ENCODE data around the gene PALB2. TPM values are rescaled to one million over a fixed set of nuclear protein-coding genes. Genes with fewer than 3 reads are reported as not detected.
"Not testable (repeated sequence)": the region's sequence is repeated elsewhere in the genome, so short reads cannot be mapped to it uniquely, and the experiment has no call there.

Gene PALB2
- total RNA-seq, 1 donor from 2014 or later, result 4.9 TPM

GRCh38 chr16:23594186-23594585, 46.9 kb downstream of the PALB2 start:
- DNase-seq (peak; percentile 61), ATAC-seq (ENCODE audit: poor library complexity) (peak; percentile 38)
- intact Hi-C loops (cut with DNase I), result no loop called here

GRCh38 chr16:23590181-23590580, 50.9 kb downstream of the PALB2 start:
- ATAC-seq (ENCODE audit: poor library complexity), result no peak
- no peak for DNase-seq
- intact Hi-C loops (cut with DNase I), result no loop called here

GRCh38 chr16:23587726-23588125, 53.4 kb downstream of the PALB2 start:
- ATAC-seq (ENCODE audit: poor library complexity), result peak; percentile 51
- DNase-seq, result peak; percentile 46
- intact Hi-C loops (cut with DNase I), result no loop called here

DNA sequence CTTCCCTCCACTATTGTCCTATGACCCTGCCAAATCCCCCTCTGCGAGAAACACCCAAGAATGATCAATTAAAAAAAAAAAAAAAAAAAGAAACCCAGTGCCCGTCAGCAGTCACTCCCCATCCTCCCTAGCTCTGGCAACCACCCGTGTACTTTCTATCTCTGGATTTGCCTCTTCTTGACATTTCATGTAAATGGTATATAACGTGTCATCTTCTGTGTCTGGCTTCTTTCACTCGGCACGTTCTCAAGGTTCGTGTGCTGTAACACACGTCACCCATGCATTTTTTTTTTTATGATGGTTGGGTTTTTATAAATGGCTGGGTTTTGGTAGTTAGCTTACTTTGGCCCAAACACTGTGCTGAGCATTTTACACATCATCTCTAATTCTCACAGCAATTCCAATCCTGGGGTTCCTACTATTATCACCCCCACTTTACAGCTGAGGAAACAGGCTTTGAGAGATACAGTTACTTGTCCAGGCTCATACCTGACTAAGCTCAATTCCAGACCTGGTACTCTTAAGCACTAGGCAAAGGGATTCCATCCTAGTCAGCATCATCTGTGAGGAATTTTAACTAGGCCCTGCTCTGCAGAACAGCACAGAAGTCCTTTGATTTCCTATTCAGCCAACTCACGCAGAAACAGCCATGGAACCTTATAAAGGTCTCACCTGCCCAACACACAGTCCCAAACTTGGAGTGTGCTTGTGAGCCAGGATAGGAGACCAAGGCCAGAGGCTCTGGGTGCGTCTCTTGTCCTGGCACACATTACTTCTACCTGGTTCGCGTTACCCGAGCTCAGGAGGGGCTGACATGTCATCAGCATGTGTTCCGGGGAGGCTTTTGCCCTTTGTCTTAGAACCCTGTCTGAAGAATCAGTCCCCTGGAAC, 56.7 kb downstream of the PALB2 start:
- DNase-seq (peak; percentile 10), ATAC-seq (ENCODE audit: poor library complexity) (peak; percentile 69)

GRCh38 chr16:23583271-23583670, 57.8 kb downstream of the PALB2 start:
- ATAC-seq (ENCODE audit: poor library complexity); intact Hi-C loops (cut with DNase I): not testable (repeated sequence)
- DNase-seq, result peak; percentile 20

More for the DNA sequence above, 56.7 kb downstream of the PALB2 start:
- intact Hi-C loops (cut with DNase I), result no loop called here

DNA sequence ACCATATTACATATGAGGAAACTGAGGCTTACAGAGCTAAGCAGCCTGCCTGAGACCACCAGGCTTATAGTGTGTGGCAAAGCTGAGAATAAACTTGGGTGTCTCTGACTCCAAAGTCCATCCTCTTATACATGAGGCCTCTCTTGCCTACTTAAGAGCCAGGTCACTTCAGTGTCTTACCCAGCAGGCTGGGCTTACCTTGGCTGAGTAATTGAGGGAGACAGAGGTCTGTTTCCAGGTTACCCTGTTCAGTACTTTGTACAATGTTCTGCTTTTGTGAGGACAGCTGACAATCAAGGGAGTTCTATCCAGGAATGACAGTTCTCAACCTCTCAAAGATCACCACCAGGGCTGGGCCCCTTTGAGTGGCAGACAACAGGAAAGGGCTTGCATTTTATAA, 59.3 kb downstream of the PALB2 start:
- DNase-seq (no peak), ATAC-seq (ENCODE audit: poor library complexity) (no peak)
- intact Hi-C loops (cut with DNase I), result no loop called here

GRCh38 chr16:23580391-23580790, 60.7 kb downstream of the PALB2 start:
- ATAC-seq (ENCODE audit: poor library complexity) (no peak), DNase-seq (no peak)
- intact Hi-C loops (cut with DNase I), result no loop called here

- intact Hi-C loops (cut with DNase I), result no loop called here
- ATAC-seq (ENCODE audit: poor library complexity) (no peak), DNase-seq (no peak)
These were observed 61.7 kb downstream of the PALB2 start for GRCh38 chr16:23579371-23579770.

GRCh38 chr16:23578101-23578830, 62.8 kb downstream of the PALB2 start:
- intact Hi-C loops (cut with DNase I), result no loop called here
- ATAC-seq (ENCODE audit: poor library complexity) (no peak), DNase-seq (peak; percentile 1)

DNA sequence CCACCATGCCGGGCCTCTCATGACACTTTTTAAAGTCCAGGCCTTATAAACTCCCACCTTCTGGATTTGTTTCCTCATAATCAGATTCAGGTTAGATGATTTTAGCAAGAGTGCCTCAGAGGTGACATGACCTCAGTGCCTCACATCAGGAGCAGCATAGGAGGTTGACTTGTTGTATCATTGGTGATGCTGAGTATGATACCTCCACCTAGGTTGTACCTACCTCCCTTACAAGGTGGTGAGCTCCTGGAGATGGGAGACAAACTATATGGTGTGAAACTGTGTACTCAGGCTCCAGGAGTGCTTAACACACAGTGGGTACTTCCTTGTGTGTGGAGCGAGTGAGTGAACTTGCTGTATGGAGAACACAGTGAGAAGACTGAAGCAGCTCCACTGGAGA, 63.6 kb downstream of the PALB2 start:
- intact Hi-C loops (cut with DNase I), result no loop called here
- DNase-seq, result no peak
- no peak for ATAC-seq (ENCODE audit: poor library complexity)

GRCh38 chr16:23575834-23576233, 65.3 kb downstream of the PALB2 start:
- no peak for DNase-seq
- intact Hi-C loops (cut with DNase I), result no loop called here
- ATAC-seq (ENCODE audit: poor library complexity), result no peak

DNA sequence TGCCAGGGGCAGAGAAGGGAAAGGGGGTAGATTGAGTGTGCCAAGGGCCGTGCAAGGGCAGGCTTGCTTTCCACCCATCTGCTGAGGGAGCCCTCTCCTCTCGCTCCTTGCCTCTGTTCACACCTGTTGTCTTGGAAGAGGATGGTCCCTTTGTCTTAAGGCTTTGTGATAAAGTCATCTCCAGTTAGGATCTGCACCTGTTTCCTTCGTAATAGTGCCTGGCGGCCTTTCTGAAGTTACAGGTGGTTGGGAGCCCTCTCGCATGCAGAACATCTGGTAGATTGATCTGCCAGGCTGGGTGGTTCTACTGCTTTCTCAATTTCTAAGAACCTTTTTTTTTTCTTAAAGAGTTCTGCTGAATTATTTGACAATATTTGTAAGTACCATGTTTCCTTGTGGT, 67.3 kb downstream of the PALB2 start:
- DNase-seq (peak; percentile 1), ATAC-seq (ENCODE audit: poor library complexity) (no peak)
- intact Hi-C loops (cut with DNase I), result no loop called here

- peak; percentile 11 for DNase-seq
- intact Hi-C loops (cut with DNase I), result no loop called here
- no peak for ATAC-seq (ENCODE audit: poor library complexity)
These were observed 68.7 kb downstream of the PALB2 start for GRCh38 chr16:23572394-23572793.

- intact Hi-C loops (cut with DNase I), result no loop called here
- ATAC-seq (ENCODE audit: poor library complexity) (no peak), DNase-seq (no peak)
These were observed 69.2 kb downstream of the PALB2 start for GRCh38 chr16:23571895-23572294.

DNA sequence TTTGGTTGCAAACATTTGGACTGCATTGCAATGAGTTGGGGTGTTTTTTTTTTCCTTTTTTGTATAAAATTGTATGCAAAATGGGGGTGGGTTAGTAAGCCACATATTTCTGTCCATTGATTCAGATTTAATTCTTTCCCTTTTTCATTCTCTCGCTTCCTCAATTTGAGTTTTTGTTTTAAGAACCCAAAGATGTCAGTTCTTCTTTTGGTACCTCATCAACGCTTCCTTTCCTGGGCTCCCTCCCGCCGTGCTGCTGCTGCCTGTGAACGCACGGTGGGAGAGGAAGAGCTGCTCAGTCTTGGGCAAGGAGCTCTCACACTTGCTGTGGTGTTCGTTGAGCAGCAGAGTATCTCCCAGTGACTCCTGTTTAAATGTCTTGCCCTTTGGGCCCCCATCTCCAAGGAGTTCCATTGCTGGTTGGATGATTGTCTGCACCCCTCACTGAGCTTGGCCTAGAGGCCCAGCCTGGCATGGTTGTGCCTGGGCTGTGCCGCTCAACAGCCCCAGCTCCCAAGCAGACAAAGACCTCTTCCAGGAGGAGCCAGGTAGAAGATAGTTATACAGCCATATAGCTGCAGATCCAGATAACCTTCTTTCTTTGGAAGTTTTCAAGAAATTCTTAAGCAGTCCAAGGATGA, 70.0 kb downstream of the PALB2 start:
- DNase-seq (peak; percentile 48), ATAC-seq (ENCODE audit: poor library complexity) (peak; percentile 35)
- intact Hi-C loops (cut with DNase I), result no loop called here

GRCh38 chr16:23567602-23568001, 73.5 kb downstream of the PALB2 start:
- intact Hi-C loops (cut with DNase I), result no loop called here
- ATAC-seq (ENCODE audit: poor library complexity) (no peak), DNase-seq (no peak)

- DNase-seq (peak; percentile 10), ATAC-seq (ENCODE audit: poor library complexity) (no peak)
- intact Hi-C loops (cut with DNase I), result no loop called here
These were observed 74.4 kb downstream of the PALB2 start for GRCh38 chr16:23566724-23567123.

DNA sequence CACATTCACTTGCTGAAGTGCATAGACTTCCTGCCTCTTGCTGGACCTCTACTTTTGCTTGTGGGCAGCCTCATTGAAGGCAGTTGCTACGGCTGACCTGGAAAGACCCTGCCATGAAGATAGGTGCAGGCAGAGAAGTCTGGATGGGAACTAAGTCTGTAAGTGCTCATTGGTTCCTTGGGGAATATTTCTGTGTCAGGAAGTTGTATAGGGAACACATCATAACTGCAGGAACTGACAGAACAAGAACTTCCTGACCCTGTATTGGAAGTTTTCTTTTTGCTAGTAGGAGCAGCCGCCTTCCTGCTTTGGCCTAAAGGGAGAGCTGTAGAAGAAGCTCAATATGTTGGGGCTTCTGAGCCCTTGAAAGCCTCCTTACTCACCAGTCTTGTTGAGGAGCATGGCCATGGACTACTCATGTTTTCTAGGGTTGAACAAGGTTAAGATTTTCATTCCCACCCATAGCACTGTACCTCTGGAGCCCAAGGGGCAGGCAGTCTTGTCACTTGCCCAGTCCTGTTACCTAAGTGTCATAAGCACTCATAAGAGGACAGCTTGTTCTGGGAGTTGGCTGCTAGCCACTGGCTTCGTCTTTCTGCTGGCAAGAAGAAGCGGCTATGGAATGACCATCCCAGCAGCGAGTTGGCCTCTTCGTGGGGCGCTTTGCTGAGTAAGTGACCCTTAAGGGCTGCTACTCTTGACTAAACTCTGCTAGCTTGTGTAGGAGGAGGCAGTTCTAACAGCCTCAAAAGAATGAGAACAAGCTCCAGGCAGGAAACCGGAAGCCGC, 76.3 kb downstream of the PALB2 start:
- intact Hi-C loops (cut with DNase I), result no loop called here
- peak; percentile 88 for ATAC-seq (ENCODE audit: poor library complexity)
- peak; percentile 76 for DNase-seq

DNA sequence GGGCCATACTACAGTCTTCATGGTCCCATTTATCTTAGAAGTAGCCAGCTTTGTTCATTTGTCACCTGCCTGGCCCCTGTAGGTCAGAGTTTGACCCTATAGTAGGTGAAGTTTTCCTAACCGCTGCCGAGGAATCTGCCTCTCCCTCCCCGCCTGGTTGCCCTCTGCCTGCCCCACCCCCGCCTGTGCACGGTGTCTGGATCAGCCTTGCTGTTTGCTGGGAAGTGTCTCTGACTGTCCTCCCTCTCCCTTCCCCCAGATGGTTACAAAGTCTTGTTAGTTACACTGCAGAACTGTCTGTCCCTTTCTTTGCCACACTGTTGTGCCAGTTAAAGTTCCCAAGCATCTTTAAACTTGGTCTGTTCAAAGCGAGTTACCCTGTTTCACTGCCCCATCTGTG, 77.9 kb downstream of the PALB2 start:
- intact Hi-C loops (cut with DNase I), result no loop called here
- no peak for DNase-seq
- no peak for ATAC-seq (ENCODE audit: poor library complexity)
